Measurements from ENCODE around the gene AR.

DNA sequence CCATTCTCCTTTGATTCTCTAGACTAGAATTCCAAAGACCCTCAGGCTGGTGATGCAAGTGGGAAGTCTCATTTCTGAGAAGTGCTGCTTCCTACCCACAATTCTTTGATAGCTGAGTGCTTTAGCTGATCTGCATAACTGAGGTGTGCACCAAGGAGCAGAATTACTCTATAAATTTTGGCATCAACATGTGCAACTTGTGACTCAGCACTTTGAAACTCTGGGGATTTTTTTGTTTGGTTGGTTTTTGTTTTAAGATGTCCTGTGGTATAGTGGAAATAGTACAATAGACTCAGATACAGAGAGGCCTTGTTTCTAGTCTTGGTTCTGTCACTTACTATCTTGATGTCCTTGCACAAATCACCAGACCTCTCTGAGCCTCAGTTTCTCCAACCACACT lies 148.4 kb downstream of the AR start:
- TF ChIP-seq MAZ (IDR thresholded peaks at IDR 0.05; ENCODE audit: borderline replicate concordance, low read depth, low read length) (no peak), POLR2A (IDR thresholded peaks at IDR 0.05; ENCODE audit: low read depth, low read length) (no peak), CTCF (conservative IDR thresholded peaks at IDR 0.05; ENCODE audit: low read depth, low read length) (no peak)

Measured in IMR-90 (cell line).